ENCODE measurements around the gene CPNE2. TPM values are rescaled to one million over a fixed set of nuclear protein-coding genes. Genes with fewer than 3 reads are reported as not detected.

Gene CPNE2
- total and polyA plus RNA-seq, 3 donors from 2014 or later, result 18.3 to 51.8 (median 25.2) TPM

DNA sequence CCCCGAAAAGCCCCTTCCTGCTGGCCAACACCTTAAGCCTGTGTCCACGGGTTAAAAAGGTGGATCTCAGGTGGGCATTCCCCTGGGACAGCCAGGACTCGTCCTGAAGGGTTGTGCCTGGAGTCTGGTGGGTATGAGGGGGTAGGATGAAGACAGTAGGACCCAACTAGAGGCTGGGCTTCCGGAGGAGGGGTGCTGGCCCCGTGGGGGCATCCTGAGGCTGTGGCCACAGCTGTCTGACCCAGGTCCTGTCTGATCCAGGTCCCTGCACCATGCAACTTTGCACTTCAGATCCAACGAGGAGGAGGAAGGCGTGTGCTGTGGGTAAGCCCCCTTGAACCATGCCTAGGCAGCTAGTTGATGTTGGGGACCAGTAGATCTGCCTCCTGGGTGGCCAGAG lies 37.6 kb upstream of the CPNE2 start:
- intact Hi-C loops (cut with DNase I; ENCODE audit: low total_unique reads), result no loop called here
- TF ChIP-seq POLR2A (IDR thresholded peaks at IDR 0.05) (no peak), CTCF (IDR thresholded peaks at IDR 0.05) (no peak)
- no peak for DNase-seq
- H3K27me3 ChIP-seq, result no peaks in the 10 kb centered on the region
- WGBS, 2 donors, result 85 to 87% methylated on average over 7 of the region's 7 CpGs
- H3K36me3 ChIP-seq (ENCODE audit: low read depth, missing control alignments), result no peaks in the 10 kb centered on the region
- H3K27ac ChIP-seq, result no peak overlapping the region
- H3K4me1 ChIP-seq, result no peaks in the 10 kb centered on the region
- no peaks in the 10 kb centered on the region for H3K9me3 ChIP-seq
- no peak overlapping the region for H3K4me3 ChIP-seq

DNA sequence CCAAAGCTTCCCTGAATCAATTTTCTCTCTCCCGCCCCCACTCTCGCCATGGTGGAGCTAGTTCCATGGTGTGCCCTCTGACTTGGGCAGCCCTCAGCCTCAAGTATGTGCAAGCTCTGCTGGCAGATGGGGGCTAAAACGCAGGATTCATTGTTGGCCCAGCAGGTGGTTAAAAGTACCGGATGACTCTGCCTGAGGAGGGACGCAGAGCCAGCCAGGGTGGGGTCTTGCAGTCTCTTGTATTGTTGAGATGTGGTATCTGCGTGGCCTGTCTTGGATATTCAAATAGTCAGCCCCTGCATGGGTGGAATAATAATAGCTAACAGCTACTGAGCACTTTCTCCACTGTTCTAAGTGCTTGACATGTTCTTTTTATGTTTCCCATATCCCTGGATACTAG lies 36.7 kb upstream of the CPNE2 start:
- H3K4me1 ChIP-seq, result peaks cover under 1% of the 10 kb centered on the region
- DNase-seq, result no peak
- H3K36me3 ChIP-seq (ENCODE audit: low read depth, missing control alignments), result no peaks in the 10 kb centered on the region
- H3K27ac ChIP-seq, result no peak overlapping the region
- TF ChIP-seq POLR2A (IDR thresholded peaks at IDR 0.05) (no peak), CTCF (IDR thresholded peaks at IDR 0.05) (no peak)
- WGBS, 2 donors, result 92 to 93% methylated on average over 6 of the region's 6 CpGs
- intact Hi-C loops (cut with DNase I; ENCODE audit: low total_unique reads), result no loop called here
- no peak overlapping the region for H3K4me3 ChIP-seq
- no peaks in the 10 kb centered on the region for H3K27me3 ChIP-seq
- no peaks in the 10 kb centered on the region for H3K9me3 ChIP-seq

DNA sequence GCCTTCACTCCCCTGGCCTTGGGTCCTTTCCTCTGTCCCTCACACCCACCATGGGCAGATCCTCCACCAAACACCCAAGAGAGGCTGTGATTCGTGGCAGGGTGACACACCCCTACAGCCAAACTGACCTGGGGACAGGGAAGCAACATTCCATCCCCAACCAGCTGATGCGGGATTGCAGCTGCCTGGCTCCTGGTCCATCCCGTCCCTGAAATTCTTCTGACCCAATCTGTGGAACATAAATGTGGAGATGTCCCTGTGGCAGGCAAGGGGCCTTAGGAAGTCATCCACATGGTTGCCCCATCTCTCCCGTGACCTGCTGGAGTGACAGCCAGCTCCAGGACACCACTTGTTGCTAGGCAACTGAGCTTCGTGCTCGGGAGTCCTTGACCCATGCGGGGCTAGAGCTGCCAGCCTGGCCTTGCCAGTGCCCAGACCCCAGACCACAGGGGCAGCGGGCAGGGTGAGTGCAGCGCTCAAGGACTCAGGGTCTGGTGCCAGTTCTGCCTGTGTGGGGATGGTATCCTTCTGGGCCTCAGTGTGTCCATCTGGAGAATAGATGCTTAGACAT lies 34.0 kb upstream of the CPNE2 start:
- WGBS, 2 donors, result 76% methylated on average over 5 to 9 of the region's 9 CpGs
- TF ChIP-seq CTCF (IDR thresholded peaks at IDR 0.05), result no peak
- no peak for TF ChIP-seq POLR2A (IDR thresholded peaks at IDR 0.05)
- no peak for DNase-seq
- H3K36me3 ChIP-seq (ENCODE audit: low read depth, missing control alignments), result no peaks in the 10 kb centered on the region
- no peak overlapping the region for H3K4me3 ChIP-seq
- intact Hi-C loops (cut with DNase I; ENCODE audit: low total_unique reads), result no loop called here
- peaks cover 11% of the 10 kb centered on the region for H3K4me1 ChIP-seq
- no peaks in the 10 kb centered on the region for H3K9me3 ChIP-seq
- no peaks in the 10 kb centered on the region for H3K27me3 ChIP-seq
- no peak overlapping the region for H3K27ac ChIP-seq

- H3K4me3 ChIP-seq, result no peak overlapping the region
- no peak for DNase-seq
- 66 to 79% methylated on average over 9 of the region's 9 CpGs for WGBS, 2 donors
- no peaks in the 10 kb centered on the region for H3K9me3 ChIP-seq
- H3K4me1 ChIP-seq, result peaks cover 11% of the 10 kb centered on the region
- no peaks in the 10 kb centered on the region for H3K36me3 ChIP-seq (ENCODE audit: low read depth, missing control alignments)
- no peaks in the 10 kb centered on the region for H3K27me3 ChIP-seq
- intact Hi-C loops (cut with DNase I; ENCODE audit: low total_unique reads), result no loop called here
- peak overlapping the region; percentile 70 to 76 for H3K27ac ChIP-seq
- TF ChIP-seq POLR2A (IDR thresholded peaks at IDR 0.05) (no peak), CTCF (IDR thresholded peaks at IDR 0.05) (no peak)
Observed at GRCh38 chr16:57060323-57061083, 31.9 kb upstream of the CPNE2 start.

All from testis (tissue), 3 donors.